HG03103 (cell line): Measurements from ENCODE around the gene ZBTB47.

ENCODE experiments used
- ATAC-seq: cut with Tn5 transposase; IDR thresholded peaks from one replicate; pipeline ENCODE4 v1.9.1; 2021; ENCODE audit warnings: low read depth; ENCODE audit not compliant: unreplicated experiment

The ZBTB47 gene

GRCh38 chr3:42653560-42654330 lies at the start of gene ZBTB47:
TSS of gene ZBTB47 (plus strand) at chr3:42653697. CDS start at chr3:42658356, 4,659 bp downstream.
- ATAC-seq: no peak

GRCh38 chr3:42605546-42606173 lies 47.8 kb upstream of the ZBTB47 start:
- ATAC-seq: no peak

GRCh38 chr3:42608581-42608980 lies 44.9 kb upstream of the ZBTB47 start:
- no peak for ATAC-seq

GRCh38 chr3:42610976-42611375 lies 42.5 kb upstream of the ZBTB47 start:
- ATAC-seq: no peak

GRCh38 chr3:42612217-42612616 lies 41.3 kb upstream of the ZBTB47 start:
- no peak for ATAC-seq

GRCh38 chr3:42612928-42613327 lies 40.6 kb upstream of the ZBTB47 start:
- peak; percentile 58 for ATAC-seq

- ATAC-seq: no peak
Measured at GRCh38 chr3:42613462-42613861, 40.0 kb upstream of the ZBTB47 start.

GRCh38 chr3:42631620-42632019 lies 21.9 kb upstream of the ZBTB47 start:
- ATAC-seq: no peak

- no peak for ATAC-seq
Measured at GRCh38 chr3:42632146-42632545, 21.4 kb upstream of the ZBTB47 start.

- ATAC-seq: no peak
Measured at GRCh38 chr3:42633544-42633943, 20.0 kb upstream of the ZBTB47 start.

GRCh38 chr3:42635111-42635510 lies 18.4 kb upstream of the ZBTB47 start:
- peak; percentile 52 for ATAC-seq

GRCh38 chr3:42637001-42637400 lies 16.5 kb upstream of the ZBTB47 start:
- ATAC-seq: no peak

- ATAC-seq: no peak
Measured at GRCh38 chr3:42638339-42638842, 15.1 kb upstream of the ZBTB47 start.

- ATAC-seq: no peak
Measured at GRCh38 chr3:42639192-42639591, 14.3 kb upstream of the ZBTB47 start.

GRCh38 chr3:42640129-42640528 lies 13.4 kb upstream of the ZBTB47 start:
- ATAC-seq: no peak

GRCh38 chr3:42640771-42641370 lies 12.6 kb upstream of the ZBTB47 start:
- ATAC-seq: no peak

GRCh38 chr3:42647821-42648459 lies 5.6 kb upstream of the ZBTB47 start:
- no peak for ATAC-seq

GRCh38 chr3:42649006-42649405 lies 4.5 kb upstream of the ZBTB47 start:
- ATAC-seq: no peak

GRCh38 chr3:42649783-42650182 lies 3.7 kb upstream of the ZBTB47 start:
- ATAC-seq: no peak

GRCh38 chr3:42651248-42652091 lies 2.0 kb upstream of the ZBTB47 start:
- no peak for ATAC-seq
